Measurements from ENCODE around the gene ZNF296. TPM values are rescaled to one million over a fixed set of nuclear protein-coding genes. Genes with fewer than 3 reads are reported as not detected.
A peak's percentile ranks its signal among the peaks of the same experiment; 100 is the strongest.

Gene ZNF296
- total RNA-seq, 1 experiment from 2014 or later: not detected

- in situ Hi-C loops (cut with HindIII; ENCODE audit: low pct_unique_long_range_greater_than_20kb, low sequenced_read_pairs): no loop called here
- peak; percentile 97 for DNase-seq (ENCODE audit: low read depth)
Observed at GRCh38 chr19:45092747-45093678, 16.7 kb upstream of the ZNF296 start, which contains the start of gene PPP1R37. Gene PPP1R37 (plus strand): TSS chr19:45093179. CDS start chr19:45093326, 147 bp downstream.

GRCh38 chr19:45091031-45091923 is 15.0 kb upstream of the ZNF296 start:
- peak; percentile 99 for DNase-seq (ENCODE audit: low read depth)
- in situ Hi-C loops (cut with HindIII; ENCODE audit: low pct_unique_long_range_greater_than_20kb, low sequenced_read_pairs): no loop called here

- in situ Hi-C loops (cut with HindIII; ENCODE audit: low pct_unique_long_range_greater_than_20kb, low sequenced_read_pairs): no loop called here
- no peak for DNase-seq (ENCODE audit: low read depth)
Observed at GRCh38 chr19:45090606-45091005, 14.3 kb upstream of the ZNF296 start.

DNA sequence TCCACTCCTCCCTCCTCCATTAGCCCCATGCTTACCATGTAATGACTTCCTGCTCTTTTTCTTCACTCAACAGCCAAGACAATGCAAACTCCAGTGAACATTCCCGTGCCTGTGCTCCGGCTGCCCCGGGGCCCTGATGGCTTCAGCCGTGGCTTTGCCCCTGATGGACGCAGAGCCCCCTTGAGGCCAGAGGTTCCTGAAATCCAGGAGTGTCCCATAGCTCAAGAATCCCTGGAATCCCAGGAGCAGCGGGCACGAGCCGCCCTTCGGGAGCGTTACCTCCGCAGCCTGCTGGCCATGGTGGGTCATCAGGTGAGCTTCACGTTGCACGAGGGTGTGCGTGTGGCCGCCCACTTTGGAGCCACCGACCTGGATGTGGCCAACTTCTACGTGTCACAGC is 13.8 kb upstream of the ZNF296 start:
- DNase-seq (ENCODE audit: low read depth): no peak

DNA sequence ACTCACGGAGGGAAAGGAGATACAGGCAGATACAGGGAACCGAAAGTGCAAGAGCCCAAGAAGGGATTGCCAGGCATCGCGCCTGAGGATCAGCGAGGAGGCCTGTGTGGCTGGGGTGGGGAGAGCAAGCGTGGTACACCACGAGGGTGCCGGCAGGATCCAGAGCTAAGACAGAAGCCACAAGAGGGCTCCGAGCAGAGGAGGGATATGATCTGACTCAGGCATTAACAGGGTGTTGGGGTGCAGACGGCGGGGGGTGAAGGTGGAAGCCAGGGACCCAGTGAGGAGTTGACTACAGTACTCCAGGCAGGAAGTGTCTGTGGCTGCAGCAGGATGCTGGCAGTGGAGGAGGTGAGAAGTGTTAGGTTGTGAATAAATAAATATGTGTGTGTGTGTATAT is 11.3 kb upstream of the ZNF296 start:
- no peak for DNase-seq (ENCODE audit: low read depth)
- in situ Hi-C loops (cut with HindIII; ENCODE audit: low pct_unique_long_range_greater_than_20kb, low sequenced_read_pairs): no loop called here

More for the DNA sequence above, 13.8 kb upstream of the ZNF296 start:
- in situ Hi-C loops (cut with HindIII; ENCODE audit: low pct_unique_long_range_greater_than_20kb, low sequenced_read_pairs): no loop called here

DNA sequence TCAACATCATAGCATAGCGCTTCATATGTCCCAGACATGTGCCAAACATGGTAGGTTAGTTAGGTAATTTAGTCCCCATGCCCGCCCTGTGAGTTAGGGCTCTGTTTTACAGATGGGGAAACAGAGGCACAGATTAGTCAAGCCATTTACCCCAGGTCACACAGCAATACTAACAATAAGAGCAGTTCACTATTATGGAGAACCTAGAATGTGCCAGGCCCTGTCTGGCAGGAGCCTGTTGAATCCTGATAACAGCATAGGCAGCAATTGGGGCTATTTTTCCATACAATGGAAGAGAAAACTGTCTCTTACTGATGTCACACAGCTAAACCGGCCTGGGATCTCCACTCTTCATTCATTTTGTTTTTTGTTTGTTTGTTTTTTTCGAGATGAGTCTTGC is 10.2 kb upstream of the ZNF296 start:
- in situ Hi-C loops (cut with HindIII; ENCODE audit: low pct_unique_long_range_greater_than_20kb, low sequenced_read_pairs): no loop called here
- DNase-seq (ENCODE audit: low read depth): no peak

DNA sequence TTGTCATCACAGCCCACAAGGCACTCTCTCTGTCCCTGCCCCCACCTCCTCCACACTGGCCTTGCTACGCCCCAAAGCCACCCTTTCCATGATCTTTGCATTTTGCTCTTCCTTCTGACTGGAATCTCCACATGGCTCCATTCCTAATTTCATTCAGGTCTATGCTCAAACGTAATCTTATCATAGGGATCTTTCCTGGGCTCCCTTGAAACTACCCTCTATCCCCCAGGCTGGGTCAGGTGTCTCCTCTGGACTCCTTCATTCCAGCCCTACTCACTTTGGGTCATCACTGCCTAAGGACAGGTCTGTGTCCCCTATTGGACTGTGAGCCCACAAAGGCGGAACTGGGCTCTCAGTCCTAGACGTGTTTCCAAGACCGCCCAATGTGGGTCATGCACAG is 5.9 kb upstream of the ZNF296 start:
- in situ Hi-C loops (cut with HindIII; ENCODE audit: low pct_unique_long_range_greater_than_20kb, low sequenced_read_pairs): no loop called here
- DNase-seq (ENCODE audit: low read depth): no peak

- in situ Hi-C loops (cut with HindIII; ENCODE audit: low pct_unique_long_range_greater_than_20kb, low sequenced_read_pairs): no loop called here
Observed at GRCh38 chr19:45079911-45080370, 3.7 kb upstream of the ZNF296 start.

GRCh38 chr19:45079063-45079910 is 3.0 kb upstream of the ZNF296 start, which contains the start of gene GEMIN7:
Gene GEMIN7 (plus strand): TSS chr19:45079260. CDS start chr19:45090115, 10,855 bp downstream.
- DNase-seq (ENCODE audit: low read depth): peak; percentile 77
- in situ Hi-C loops (cut with HindIII; ENCODE audit: low pct_unique_long_range_greater_than_20kb, low sequenced_read_pairs): no loop called here

More at GRCh38 chr19:45079911-45080370, 3.7 kb upstream of the ZNF296 start:
- DNase-seq (ENCODE audit: low read depth): no peak

DNA sequence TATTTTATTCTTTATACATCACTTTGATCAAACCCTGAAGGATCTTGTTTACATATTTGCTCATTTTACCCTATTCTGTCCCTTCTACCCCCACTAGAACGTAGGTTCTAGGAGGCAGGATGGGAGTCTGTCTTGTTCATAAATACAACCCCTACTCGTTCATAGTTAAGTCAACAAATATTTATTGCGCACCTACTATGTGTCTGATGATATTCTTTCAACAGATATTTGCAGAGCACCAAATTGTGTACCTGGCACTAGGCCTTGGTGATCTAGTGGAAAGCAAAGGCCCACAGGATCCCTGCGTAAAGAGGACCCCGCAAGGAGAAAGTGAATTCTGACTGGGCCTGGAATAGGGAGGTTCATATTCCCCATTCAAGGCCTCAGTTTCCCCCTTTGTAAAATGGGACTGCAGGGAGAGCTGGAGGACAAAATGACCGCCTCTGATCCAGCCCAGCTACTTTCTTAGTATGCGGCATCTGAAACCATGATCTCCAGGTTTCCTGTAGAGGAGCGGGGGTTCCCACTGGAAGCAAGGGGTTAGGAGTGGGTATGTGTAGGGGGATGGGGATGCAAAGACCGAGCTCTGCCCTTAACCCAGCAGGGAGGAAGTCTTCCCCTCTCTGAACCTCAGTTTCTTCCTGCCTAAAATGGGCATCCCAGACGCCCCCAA is 2.2 kb upstream of the ZNF296 start:
- in situ Hi-C loops (cut with HindIII; ENCODE audit: low pct_unique_long_range_greater_than_20kb, low sequenced_read_pairs): no loop called here
- DNase-seq (ENCODE audit: low read depth): no peak

GRCh38 chr19:45076851-45077730 is 813 bp upstream of the ZNF296 start:
- DNase-seq (ENCODE audit: low read depth): no peak
- in situ Hi-C loops (cut with HindIII; ENCODE audit: low pct_unique_long_range_greater_than_20kb, low sequenced_read_pairs): no loop called here

- peak; percentile 88 for DNase-seq (ENCODE audit: low read depth)
- in situ Hi-C loops (cut with HindIII; ENCODE audit: low pct_unique_long_range_greater_than_20kb, low sequenced_read_pairs): no loop called here
Observed at GRCh38 chr19:45075301-45076028, 813 bp downstream of the ZNF296 start.

- in situ Hi-C loops (cut with HindIII; ENCODE audit: low pct_unique_long_range_greater_than_20kb, low sequenced_read_pairs): no loop called here
- DNase-seq (ENCODE audit: low read depth): no peak
Observed at GRCh38 chr19:45074744-45075300, 1.5 kb downstream of the ZNF296 start.

- DNase-seq (ENCODE audit: low read depth): no peak
- in situ Hi-C loops (cut with HindIII; ENCODE audit: low pct_unique_long_range_greater_than_20kb, low sequenced_read_pairs): no loop called here
Observed at GRCh38 chr19:45071969-45072790, 4.1 kb downstream of the ZNF296 start.

DNA sequence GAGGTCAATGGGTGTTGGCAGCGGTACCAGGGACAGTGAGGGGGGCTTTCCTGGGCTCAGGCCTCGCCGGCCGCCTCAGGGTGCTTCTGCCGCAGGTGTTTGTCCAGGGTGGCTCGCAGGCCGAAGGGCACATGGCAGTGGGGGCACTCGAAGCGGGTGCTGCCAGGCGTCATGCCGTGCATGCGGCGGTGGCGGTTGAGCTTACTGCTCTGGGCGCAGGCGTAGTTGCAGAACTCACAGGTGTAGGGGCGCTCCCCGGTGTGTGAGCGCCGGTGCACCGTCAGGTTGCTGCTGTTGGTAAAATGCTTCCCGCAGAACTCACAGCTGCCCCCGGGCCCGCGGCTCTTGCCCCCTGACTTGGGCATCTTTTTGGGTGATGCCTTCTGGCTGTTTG is 4.7 kb downstream of the ZNF296 start:
- DNase-seq (ENCODE audit: low read depth): no peak

More for the DNA sequence above, 4.7 kb downstream of the ZNF296 start:
- in situ Hi-C loops (cut with HindIII; ENCODE audit: low pct_unique_long_range_greater_than_20kb, low sequenced_read_pairs): no loop called here

All from Caki2 (cell line).